Stimulated activated CD4-positive, alpha-beta T cell treated with anti-CD3 and anti-CD28 coated beads, Interleukin-15, amount 100 ng/mL, for 24 hours (primary cell): ENCODE data around the gene HYDIN.
"Not testable (repeated sequence)": the region's sequence is repeated elsewhere in the genome, so short reads cannot be mapped to it uniquely, and the experiment has no call there.

Experiments
- DNase-seq: peaks from one replicate; pipeline ENCODE4 v3.0.0-alpha.2; 2020

The HYDIN gene

GRCh38 chr16:71080777-71081176 is 149.7 kb downstream of the HYDIN start:
- DNase-seq: not testable (repeated sequence)

- not testable (repeated sequence) for DNase-seq
These were observed 150.3 kb downstream of the HYDIN start for GRCh38 chr16:71080262-71080661.

DNA sequence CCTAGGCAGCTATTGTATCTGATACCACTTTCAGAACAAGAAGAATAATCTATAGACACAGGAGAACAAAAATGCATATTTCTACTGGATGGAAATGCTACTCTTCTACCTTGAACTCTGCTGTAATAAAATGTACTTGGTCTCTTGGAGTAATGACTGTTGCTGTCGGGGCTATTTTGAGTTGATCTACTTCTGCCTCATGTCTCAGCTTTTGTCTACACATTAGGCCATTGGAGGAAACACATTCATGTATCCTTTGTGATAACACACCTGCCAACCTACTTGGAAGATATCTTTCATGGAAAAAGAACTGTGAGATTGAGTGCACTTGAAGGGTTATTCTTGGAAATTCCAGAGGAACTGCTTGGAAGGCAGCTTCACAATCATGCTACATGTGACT is 159.9 kb downstream of the HYDIN start:
- not testable (repeated sequence) for DNase-seq

GRCh38 chr16:71069842-71070241 is 160.7 kb downstream of the HYDIN start:
- not testable (repeated sequence) for DNase-seq

GRCh38 chr16:71053897-71054609 is 176.5 kb downstream of the HYDIN start:
- DNase-seq: not testable (repeated sequence)

DNA sequence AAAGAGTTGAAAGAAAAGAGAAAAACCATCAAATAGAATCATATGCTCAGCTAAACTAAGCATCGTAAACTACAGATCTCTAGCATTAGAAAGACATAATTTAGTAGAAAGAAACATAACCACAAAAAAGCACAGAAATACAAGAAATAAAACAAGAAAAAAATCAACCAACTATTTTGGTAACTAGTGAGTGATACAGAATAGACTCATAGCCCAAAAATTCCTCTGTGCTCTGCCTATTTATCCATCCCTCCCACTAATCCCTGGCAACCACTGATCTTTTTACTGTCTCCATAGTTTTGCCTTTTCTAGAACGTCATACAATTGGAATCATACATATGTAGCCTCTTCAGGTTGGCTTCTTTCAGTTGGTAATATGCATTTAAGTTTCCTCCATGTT is 180.2 kb downstream of the HYDIN start:
- not testable (repeated sequence) for DNase-seq

DNA sequence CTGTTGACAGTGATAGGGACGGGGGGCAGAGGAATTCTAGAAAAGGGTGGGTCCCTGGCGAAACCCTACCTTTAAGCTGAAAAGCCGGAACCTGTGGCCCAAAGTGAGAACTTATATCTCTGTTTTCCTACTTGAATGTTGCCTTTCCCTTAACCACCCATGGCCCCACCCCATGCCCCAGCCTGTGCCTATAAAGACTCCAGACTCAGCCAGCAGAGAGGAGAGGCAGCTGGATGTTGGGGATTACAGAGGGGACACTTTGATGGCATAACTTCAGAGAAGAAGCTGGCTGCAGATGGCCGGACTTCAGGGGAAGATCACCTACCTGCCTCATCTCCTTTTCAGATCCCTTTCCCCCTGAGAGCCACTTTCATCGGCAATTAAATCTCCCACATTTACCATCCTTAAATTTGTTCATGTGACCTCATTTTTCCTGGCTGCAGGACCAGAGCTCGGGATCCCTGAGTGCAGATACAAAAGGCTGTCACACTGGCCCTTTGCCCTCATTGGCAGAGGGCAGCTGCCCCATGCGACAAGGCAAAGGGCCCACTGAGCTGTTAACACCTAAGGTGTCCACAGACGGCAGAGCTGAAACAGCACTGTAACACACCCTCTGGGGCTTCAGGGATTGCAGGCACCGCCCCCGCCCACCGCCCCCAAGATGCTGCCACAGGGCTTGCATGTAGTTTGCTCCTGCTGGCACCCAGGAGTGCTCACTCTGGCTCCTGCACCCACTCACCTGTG is 191.0 kb downstream of the HYDIN start:
- DNase-seq: not testable (repeated sequence)

GRCh38 chr16:71038421-71038820 is 192.1 kb downstream of the HYDIN start:
- DNase-seq: not testable (repeated sequence)

- DNase-seq: not testable (repeated sequence)
These were observed 192.5 kb downstream of the HYDIN start for GRCh38 chr16:71037987-71038386.

DNA sequence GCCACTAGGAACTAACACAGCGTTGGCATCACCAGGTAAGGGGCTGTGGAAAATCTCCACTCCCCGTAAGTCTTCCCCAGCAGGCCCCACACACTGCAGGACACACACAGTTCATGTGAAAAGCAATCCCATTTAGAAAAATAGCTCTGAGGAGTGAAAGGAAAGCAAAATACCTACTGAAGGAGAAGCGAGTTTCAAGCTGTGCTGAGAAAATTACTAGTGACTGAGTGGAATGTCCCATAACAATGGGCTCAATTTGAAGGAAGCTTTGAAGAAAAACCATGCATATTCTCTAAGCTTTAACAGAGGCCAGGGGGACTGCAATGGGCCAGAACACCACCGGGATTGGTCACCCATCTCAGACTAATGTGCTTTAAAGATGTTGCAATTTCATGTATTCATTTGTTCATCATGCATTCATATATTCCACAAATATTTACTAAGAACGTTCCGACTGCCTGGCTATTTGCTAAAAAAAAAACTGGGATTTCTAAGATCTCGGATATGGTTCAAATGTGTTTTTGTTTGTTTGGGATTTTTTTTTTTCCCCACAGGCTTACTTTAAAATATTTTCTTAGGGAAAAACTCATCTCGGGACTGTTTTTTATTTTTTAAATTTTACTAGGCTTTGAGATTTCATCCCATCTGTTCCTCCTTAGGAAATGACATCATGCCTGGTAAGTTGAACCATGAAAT is 202.3 kb downstream of the HYDIN start:
- not testable (repeated sequence) for DNase-seq

DNA sequence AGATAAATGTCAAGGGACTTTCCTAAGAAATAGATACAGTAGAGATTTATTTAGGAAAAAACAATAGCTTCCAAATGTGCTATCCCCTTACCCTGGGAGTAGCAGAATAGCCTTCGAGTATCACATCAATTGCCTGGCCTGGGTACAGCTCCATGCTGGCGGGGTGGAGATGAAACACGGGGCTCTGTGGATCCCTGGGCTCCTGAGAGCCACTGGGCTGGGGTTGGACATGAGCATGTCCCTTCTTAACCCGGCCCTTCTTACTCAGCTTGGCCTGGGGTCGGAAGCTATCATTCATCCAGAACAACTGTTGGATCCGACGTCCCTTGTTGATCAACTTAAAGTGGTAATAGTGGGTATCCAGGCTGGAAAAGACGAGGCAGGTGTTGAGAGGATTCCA is 203.0 kb downstream of the HYDIN start:
- not testable (repeated sequence) for DNase-seq

DNA sequence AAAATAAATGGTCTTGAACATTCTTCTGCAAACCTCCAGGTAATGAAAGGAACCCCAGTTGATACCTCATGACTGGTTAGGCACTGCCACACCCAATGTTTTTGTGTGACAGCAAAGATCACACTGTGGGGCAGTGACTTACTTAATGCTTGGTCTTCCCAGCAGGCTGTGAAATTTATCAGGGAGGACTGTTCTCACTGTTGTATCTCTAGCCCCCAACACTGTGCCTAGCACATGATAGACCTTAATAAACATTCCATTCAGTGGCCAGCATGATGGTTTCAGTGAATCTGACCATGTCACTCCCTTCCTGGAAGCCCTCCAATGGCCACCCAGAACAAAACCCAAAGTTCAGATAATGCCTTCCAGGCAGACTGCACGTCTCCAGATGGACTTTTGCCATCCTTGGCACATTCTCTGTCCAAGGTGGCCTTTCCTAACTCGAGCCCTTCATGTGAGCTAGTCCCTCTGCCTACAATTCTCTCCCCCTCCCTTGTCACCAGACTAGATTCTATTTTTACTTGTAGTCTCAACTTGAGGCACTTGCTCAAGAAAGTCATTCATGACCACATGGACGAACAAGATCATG is 206.6 kb downstream of the HYDIN start:
- DNase-seq: not testable (repeated sequence)

DNA sequence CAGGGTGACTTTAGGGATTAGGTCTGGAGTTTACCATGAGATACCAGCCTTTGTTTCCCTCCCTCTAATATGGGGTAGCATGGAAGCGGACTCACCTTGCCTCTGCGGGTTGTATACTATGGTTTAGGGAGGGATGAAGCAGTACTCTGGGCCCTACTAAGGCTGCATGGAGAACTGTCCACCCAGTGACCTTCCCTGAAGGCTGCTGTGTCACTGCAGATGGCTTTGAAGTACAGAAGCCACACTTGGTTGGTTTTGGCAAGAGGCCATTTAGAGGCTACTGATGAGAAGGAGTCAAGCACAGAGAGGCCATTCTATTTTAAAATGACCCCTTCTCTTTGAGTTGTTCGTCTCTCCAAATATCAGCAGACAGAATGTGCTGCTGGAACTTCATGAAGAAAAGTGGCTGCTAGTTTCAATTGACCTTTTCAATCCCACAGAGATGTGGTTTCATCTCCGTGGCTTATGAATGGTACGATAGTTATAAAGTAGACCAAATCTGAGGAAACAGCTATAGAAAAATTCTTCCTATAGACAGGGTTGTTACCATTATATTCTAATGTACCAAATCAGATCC is 208.5 kb downstream of the HYDIN start:
- DNase-seq: not testable (repeated sequence)

DNA sequence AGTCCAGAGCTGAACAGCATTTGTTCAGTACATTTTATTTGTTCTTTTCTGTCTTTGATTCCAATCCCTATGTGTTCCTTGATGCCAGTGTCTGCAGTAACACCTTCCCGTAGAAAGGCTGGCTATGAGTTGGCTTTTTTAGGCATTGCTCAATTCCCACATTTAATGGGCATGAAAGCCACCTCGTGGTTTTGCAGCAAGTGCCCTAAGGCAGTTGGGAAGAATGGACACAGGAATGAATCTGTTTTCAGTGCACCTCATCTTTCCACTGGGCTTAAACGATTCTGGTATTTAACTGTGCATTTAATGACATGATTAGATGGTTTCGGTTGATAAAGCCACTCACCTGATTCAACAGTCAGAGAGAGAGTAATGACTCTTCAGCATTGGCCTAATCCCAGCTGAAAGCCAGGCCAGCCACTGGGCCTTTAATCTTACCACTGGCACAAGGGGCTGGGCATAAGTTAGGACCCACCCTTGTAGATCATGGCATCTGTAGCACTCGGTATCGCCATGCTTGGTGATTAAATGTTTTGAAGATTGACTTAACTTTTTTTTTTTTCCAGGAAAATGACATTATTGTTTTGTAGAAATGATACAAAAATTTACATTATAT is 211.3 kb downstream of the HYDIN start:
- not testable (repeated sequence) for DNase-seq

- DNase-seq: not testable (repeated sequence)
These were observed 215.1 kb downstream of the HYDIN start for GRCh38 chr16:71015419-71015818.

- not testable (repeated sequence) for DNase-seq
These were observed 220.9 kb downstream of the HYDIN start for GRCh38 chr16:71009440-71010223.

- DNase-seq: not testable (repeated sequence)
These were observed 224.0 kb downstream of the HYDIN start for GRCh38 chr16:71006516-71006915.

DNA sequence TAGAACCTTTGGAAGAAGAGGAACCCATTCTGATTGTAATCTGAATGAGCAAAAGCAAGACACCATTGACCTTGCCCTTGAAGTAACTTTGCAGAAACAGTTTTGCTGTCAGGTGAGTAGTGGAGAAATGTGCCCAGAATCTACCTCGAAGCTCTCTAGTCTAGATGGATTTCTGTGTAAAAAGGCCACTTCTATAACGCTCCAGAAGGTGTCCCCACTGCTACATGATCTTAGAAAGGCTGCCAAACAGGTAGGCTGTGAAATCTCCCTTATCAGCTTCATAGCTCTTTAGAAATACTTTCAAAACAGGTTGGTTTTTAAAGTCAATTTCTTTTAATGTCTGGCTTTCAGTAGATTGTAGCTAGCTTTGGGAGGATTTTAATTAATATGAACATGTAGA is 230.8 kb downstream of the HYDIN start:
- not testable (repeated sequence) for DNase-seq

- not testable (repeated sequence) for DNase-seq
These were observed 234.7 kb downstream of the HYDIN start for GRCh38 chr16:70995799-70996198.

DNA sequence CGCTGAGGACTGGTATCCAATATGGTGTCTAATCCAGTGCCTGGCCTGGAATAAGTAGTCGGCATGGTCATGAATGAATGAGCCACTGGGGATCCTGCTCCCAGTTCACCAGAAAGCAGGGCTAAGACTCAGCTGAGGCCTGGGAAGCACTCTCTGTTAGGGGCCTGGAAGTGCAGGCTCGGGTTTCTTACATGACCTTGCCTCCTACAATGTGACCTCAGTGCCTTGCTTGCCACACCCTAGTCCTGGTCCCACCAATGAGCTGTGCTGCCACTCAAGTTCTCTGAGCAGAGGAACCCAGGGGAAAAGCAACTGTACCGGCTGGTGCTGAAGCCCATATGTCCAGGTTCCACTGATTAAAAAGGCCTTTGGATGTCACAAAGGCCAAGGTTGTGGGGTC is 238.0 kb downstream of the HYDIN start:
- not testable (repeated sequence) for DNase-seq

- not testable (repeated sequence) for DNase-seq
These were observed 243.4 kb downstream of the HYDIN start for GRCh38 chr16:70987019-70987715.
